Gastrocnemius medialis (tissue), 4 donors: ENCODE measurements around the gene TLCD4. TPM values are rescaled to one million over a fixed set of nuclear protein-coding genes. Genes with fewer than 3 reads are reported as not detected.

Experiments used
- ATAC-seq, 2 donors: fragments of 150-250 bp; one replicate each; pipeline ENCODE4 v1.9.1; 2016
- DNase-seq, 2 donors: peaks; one replicate each; pipeline ENCODE4 v3.0.0-alpha.2; 2019
- H3K27ac ChIP-seq, 4 donors: fragments of 200-600 bp; sonication (generic); 1 replicate in 1 of 4; 2 replicates in 3 of 4; pipeline ENCODE4 v1.5.1; 2016 to 2018; ENCODE audit warnings: mild to moderate bottlenecking in 2 of 4, moderate library complexity in 1 of 4
- H3K27me3 ChIP-seq, 3 donors: fragments of 200-600 bp; sonication (generic) in 2 of 3; 1 replicate in 1 of 3; 2 replicates in 2 of 3; pipeline versions ENCODE4 v1.5.1 to v1.6.0; 2016 to 2019; ENCODE audit warnings: mild to moderate bottlenecking in 1 of 3, moderate library complexity in 1 of 3
- H3K36me3 ChIP-seq, 2 donors: fragments of 200-600 bp; sonication (generic) in 1 of 2; one replicate each; pipeline ENCODE4 v1.5.1; 2017 to 2018
- H3K4me1 ChIP-seq, 2 donors: fragments of 200-600 bp; sonication (generic) in 1 of 2; one replicate each; pipeline ENCODE4 v1.5.1; 2016 to 2017; ENCODE audit warnings: mild to moderate bottlenecking in 2 of 2
- H3K4me3 ChIP-seq, 4 donors: fragments of 200-600 bp; sonication (generic) in 3 of 4; 1 replicate in 1 of 4; 2 replicates in 3 of 4; pipeline ENCODE4 v1.5.1; 2016 to 2019; ENCODE audit warnings: mild to moderate bottlenecking in 2 of 4
- H3K9me3 ChIP-seq, 3 donors: fragments of 200-600 bp; sonication (generic) in 2 of 3; 1 replicate in 1 of 3; 2 replicates in 2 of 3; pipeline ENCODE4 v1.5.1; 2016 to 2019
- POLR2A ChIP-seq, 2 donors: fragments of 450-650 bp; IDR thresholded peaks; one replicate each; pipeline ENCODE4 v1.6.1; 2017; ENCODE audit warnings: antibody characterized with exemption in 2 of 2, mild to moderate bottlenecking in 2 of 2, moderate library complexity in 2 of 2
- in situ Hi-C, 4 donors: fragments of 200-750 bp; cut with MboI; loops; one replicate each; pipeline versions ENCODE4 v1.15.0 to v1.8.0; 2017; ENCODE audit warnings: low sequenced_read_pairs in 4 of 4
- intact Hi-C: fragments of 100-400 bp; cut with DNase I; formaldehyde crosslinking; loops from one replicate; pipeline ENCODE4 v1.15.1; 2023; ENCODE audit warnings: low total_unique reads
- total RNA-seq, 4 donors: library from RNA; depleted of rRNA; stranded (reverse); fragments of >200 nt; gene quantifications; one replicate each; pipeline versions ENCODE4 v1.1.0 to v1.2.3, GENCODE V29; 2016
- TF ChIP-seq, protein P1 (sequence below), 5 experiments: fragments of 450-650 bp in 3 of 5; fragments of 200-600 bp in 2 of 5; sonication (generic) in 2 of 5; IDR thresholded peaks in 4 of 5; conservative IDR thresholded peaks in 1 of 5; 1 replicate in 4 of 5; 2 replicates in 1 of 5; pipeline ENCODE4 v1.5.1; 2016 to 2019; ENCODE audit warnings: antibody characterized with exemption in 5 of 5, mild to moderate bottlenecking in 3 of 5, moderate library complexity in 3 of 5

TLCD4 gene
- total RNA-seq, 4 donors from 2014 or later, result 9.8 to 12.1 (median 11.0) TPM

- H3K4me3 ChIP-seq, result no peak overlapping the region
- H3K36me3 ChIP-seq, result no peaks in the 10 kb centered on the region
- no peak overlapping the region for H3K27ac ChIP-seq
- H3K4me1 ChIP-seq, result no peaks in the 10 kb centered on the region
- no peaks in the 10 kb centered on the region for H3K9me3 ChIP-seq
- no peak for DNase-seq
- no peaks in the 10 kb centered on the region for H3K27me3 ChIP-seq
- no peak for TF ChIP-seq POLR2A (IDR thresholded peaks at IDR 0.05)
- TF ChIP-seq, protein P1, sequence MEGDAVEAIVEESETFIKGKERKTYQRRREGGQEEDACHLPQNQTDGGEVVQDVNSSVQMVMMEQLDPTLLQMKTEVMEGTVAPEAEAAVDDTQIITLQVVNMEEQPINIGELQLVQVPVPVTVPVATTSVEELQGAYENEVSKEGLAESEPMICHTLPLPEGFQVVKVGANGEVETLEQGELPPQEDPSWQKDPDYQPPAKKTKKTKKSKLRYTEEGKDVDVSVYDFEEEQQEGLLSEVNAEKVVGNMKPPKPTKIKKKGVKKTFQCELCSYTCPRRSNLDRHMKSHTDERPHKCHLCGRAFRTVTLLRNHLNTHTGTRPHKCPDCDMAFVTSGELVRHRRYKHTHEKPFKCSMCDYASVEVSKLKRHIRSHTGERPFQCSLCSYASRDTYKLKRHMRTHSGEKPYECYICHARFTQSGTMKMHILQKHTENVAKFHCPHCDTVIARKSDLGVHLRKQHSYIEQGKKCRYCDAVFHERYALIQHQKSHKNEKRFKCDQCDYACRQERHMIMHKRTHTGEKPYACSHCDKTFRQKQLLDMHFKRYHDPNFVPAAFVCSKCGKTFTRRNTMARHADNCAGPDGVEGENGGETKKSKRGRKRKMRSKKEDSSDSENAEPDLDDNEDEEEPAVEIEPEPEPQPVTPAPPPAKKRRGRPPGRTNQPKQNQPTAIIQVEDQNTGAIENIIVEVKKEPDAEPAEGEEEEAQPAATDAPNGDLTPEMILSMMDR (IDR thresholded peaks at IDR 0.05 in 4 of 5, conservative IDR thresholded peaks at IDR 0.05 in 1 of 5), result no peak
- intact Hi-C loops (no loop called here), in situ Hi-C loops (no loop called here)
- no peak for ATAC-seq
These were observed 19.0 kb upstream of the TLCD4 start for GRCh38 chr1:95098196-95098595.

DNA sequence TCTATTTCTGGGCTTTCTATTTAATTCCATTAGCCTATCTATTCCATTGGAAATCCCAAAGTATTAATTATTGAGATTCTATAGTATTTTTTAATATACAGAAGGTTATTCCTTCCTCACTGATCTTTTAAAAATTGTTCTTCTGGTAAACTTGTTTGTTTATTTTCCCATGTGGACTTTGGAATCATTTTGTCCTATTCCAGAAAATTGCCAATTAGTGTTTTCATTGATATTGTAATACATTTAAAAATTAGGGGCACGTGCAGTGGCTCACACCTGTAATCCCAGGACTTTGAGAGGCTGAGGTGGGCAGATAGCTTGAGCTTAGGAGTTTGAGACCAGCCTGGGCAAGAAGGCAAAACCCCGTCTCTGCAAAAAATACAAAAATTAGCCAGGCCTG, 8.4 kb upstream of the TLCD4 start:
- no peak overlapping the region for H3K27ac ChIP-seq
- intact Hi-C loops (no loop called here), in situ Hi-C loops (no loop called here)
- H3K4me1 ChIP-seq, result no peaks in the 10 kb centered on the region
- TF ChIP-seq, protein P1 (IDR thresholded peaks at IDR 0.05 in 4 of 5, conservative IDR thresholded peaks at IDR 0.05 in 1 of 5), result no peak
- TF ChIP-seq POLR2A (IDR thresholded peaks at IDR 0.05), result no peak
- ATAC-seq, result no peak
- no peaks in the 10 kb centered on the region for H3K9me3 ChIP-seq
- no peaks in the 10 kb centered on the region for H3K27me3 ChIP-seq
- no peak overlapping the region for H3K4me3 ChIP-seq
- no peaks in the 10 kb centered on the region for H3K36me3 ChIP-seq
- no peak for DNase-seq

GRCh38 chr1:95111014-95111413, 6.1 kb upstream of the TLCD4 start:
- no peak overlapping the region for H3K4me3 ChIP-seq
- in situ Hi-C loops, result no loop called here
- TF ChIP-seq, protein P1 (IDR thresholded peaks at IDR 0.05 in 4 of 5, conservative IDR thresholded peaks at IDR 0.05 in 1 of 5), result no peak
- no peak for TF ChIP-seq POLR2A (IDR thresholded peaks at IDR 0.05)
- intact Hi-C loops, result no loop called here
- no peaks in the 10 kb centered on the region for H3K27me3 ChIP-seq
- ATAC-seq, result no peak
- no peak overlapping the region for H3K27ac ChIP-seq
- H3K9me3 ChIP-seq, result no peaks in the 10 kb centered on the region
- H3K36me3 ChIP-seq, result no peaks in the 10 kb centered on the region
- H3K4me1 ChIP-seq, result no peaks in the 10 kb centered on the region
- no peak for DNase-seq

DNA sequence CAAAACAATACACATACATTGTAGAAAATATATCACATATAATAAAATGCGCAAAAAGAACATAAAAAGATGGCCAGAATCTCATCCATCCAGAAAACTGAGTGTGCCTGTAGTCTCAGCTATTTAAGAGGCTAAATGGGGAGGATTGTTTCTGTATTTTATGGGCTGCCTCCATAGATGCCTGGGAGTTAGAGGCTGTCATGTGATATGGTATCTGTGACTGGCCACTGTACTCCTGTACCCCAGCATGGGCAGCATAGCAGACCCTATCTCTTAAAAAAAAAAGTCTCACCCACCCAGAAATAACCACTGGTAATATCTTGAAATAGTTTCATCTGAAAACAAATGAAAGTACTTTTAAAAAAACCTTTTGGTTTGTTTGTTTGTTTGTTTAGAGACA, 3.5 kb upstream of the TLCD4 start:
- ATAC-seq (no peak), DNase-seq (no peak)
- H3K9me3 ChIP-seq, result no peaks in the 10 kb centered on the region
- H3K4me1 ChIP-seq, result peaks cover 4 to 8% of the 10 kb centered on the region in 2 donors
- TF ChIP-seq, protein P1 (IDR thresholded peaks at IDR 0.05 in 4 of 5, conservative IDR thresholded peaks at IDR 0.05 in 1 of 5), result no peak
- TF ChIP-seq POLR2A (IDR thresholded peaks at IDR 0.05), result no peak
- no peaks in the 10 kb centered on the region for H3K36me3 ChIP-seq
- in situ Hi-C loops (no loop called here), intact Hi-C loops (no loop called here)
- H3K27ac ChIP-seq, result no peak overlapping the region
- H3K4me3 ChIP-seq, result no peak overlapping the region
- H3K27me3 ChIP-seq, result no peaks in the 10 kb centered on the region

- Histone ChIP-seq H3K36me3 (no peaks in the 10 kb centered on the region), H3K4me3 (no peak overlapping the region), H3K27ac (no peak overlapping the region), H3K4me1 (peaks cover 4 to 14% of the 10 kb centered on the region in 2 donors), H3K9me3 (no peaks in the 10 kb centered on the region), H3K27me3 (no peaks in the 10 kb centered on the region)
- TF ChIP-seq POLR2A (IDR thresholded peaks at IDR 0.05), result no peak
- TF ChIP-seq, protein P1 (IDR thresholded peaks at IDR 0.05 in 4 of 5, conservative IDR thresholded peaks at IDR 0.05 in 1 of 5), result no peak
- in situ Hi-C loops (no loop called here), intact Hi-C loops (loop anchor here (5.0 kb wide), 2 partner anchors 132 to 698 kb away; partner anchors contain the start of gene ABCD3)
- DNase-seq, result no peak
- no peak for ATAC-seq
These were observed 1.4 kb upstream of the TLCD4 start for GRCh38 chr1:95115708-95116137.
